Measurements from ENCODE around the gene CHRNA7.
"Not testable (repeated sequence)": the region's sequence is repeated elsewhere in the genome, so short reads cannot be mapped to it uniquely, and the experiment has no call there.

CHRNA7 gene

GRCh38 chr15:32193780-32194179 lies 163.5 kb downstream of the CHRNA7 start:
- DNase-seq (ENCODE audit: low read depth) = not testable (repeated sequence)

GRCh38 chr15:32196206-32196605 lies 165.9 kb downstream of the CHRNA7 start:
- DNase-seq (ENCODE audit: low read depth) = not testable (repeated sequence)

GRCh38 chr15:32198938-32199337 lies 168.6 kb downstream of the CHRNA7 start:
- not testable (repeated sequence) for DNase-seq (ENCODE audit: low read depth)

GRCh38 chr15:32209081-32209480 lies 178.8 kb downstream of the CHRNA7 start:
- not testable (repeated sequence) for DNase-seq (ENCODE audit: low read depth)

GRCh38 chr15:32218666-32219065 lies 188.4 kb downstream of the CHRNA7 start:
- DNase-seq (ENCODE audit: low read depth) = no peak

Data from stimulated activated CD8-positive, alpha-beta memory T cell treated with anti-CD3 and anti-CD28 coated beads, Interleukin-4, amount 100 ng/mL, for 24 hours (primary cell).